DND-41 (cell line): ENCODE measurements around the gene DHX30.

Source experiments
- ATAC-seq: fragments of 200-7000 bp; cut with Tn5 transposase; 3 replicates; pipeline ENCODE4 v1.9.1; 2021; ENCODE audit warnings: low read depth; ENCODE audit not compliant: insufficient read depth
- DNase-seq: peaks from one replicate; pipeline ENCODE4 v3.0.0-alpha.2; 2020
- H2AFZ ChIP-seq: 2 replicates; pipeline ENCODE4 v1.6.0; 2012; ENCODE audit warnings: low read depth, low read length
- H3K27ac ChIP-seq: 2 replicates; pipeline ENCODE4 v1.5.1; 2012; ENCODE audit warnings: low read length, inconsistent platforms
- H3K27me3 ChIP-seq: fragments of 200-600 bp; sonication (generic); 2 replicates; pipeline ENCODE4 v1.6.0; 2012; ENCODE audit warnings: low read length, mild to moderate bottlenecking, inconsistent platforms; ENCODE audit not compliant: insufficient read depth, poor library complexity
- H3K36me3 ChIP-seq: 2 replicates; pipeline ENCODE4 v1.5.1; 2012; ENCODE audit warnings: low read length, inconsistent platforms; ENCODE audit not compliant: insufficient read depth
- H3K4me1 ChIP-seq: 2 replicates; pipeline ENCODE4 v1.5.1; 2012; ENCODE audit warnings: mild to moderate bottlenecking, low read length; ENCODE audit not compliant: insufficient read depth
- H3K4me2 ChIP-seq: 2 replicates; pipeline ENCODE4 v1.6.0; 2012; ENCODE audit warnings: mild to moderate bottlenecking, moderate library complexity, low read length, inconsistent platforms; ENCODE audit not compliant: insufficient read depth
- H3K4me3 ChIP-seq, 2 experiments: fragments of 200-600 bp in 1 of 2; shearing (Covaris generic) in 1 of 2; 2 replicates each; pipeline ENCODE4 v1.5.1; 2012 to 2016; ENCODE audit warnings: inconsistent platforms in 2 of 2, low read length in 2 of 2, mild to moderate bottlenecking in 2 of 2, low read depth in 1 of 2, moderate library complexity in 1 of 2
- H3K79me2 ChIP-seq: 2 replicates; pipeline ENCODE4 v1.6.0; 2012; ENCODE audit warnings: low read length, inconsistent platforms; ENCODE audit not compliant: insufficient read depth
- H3K9ac ChIP-seq: 2 replicates; pipeline ENCODE4 v1.6.0; 2012; ENCODE audit warnings: low read depth, mild to moderate bottlenecking, inconsistent platforms, low read length, moderate library complexity
- H3K9me3 ChIP-seq: 2 replicates; pipeline ENCODE4 v1.5.1; 2012; ENCODE audit warnings: low read length, moderate library complexity, mild to moderate bottlenecking, inconsistent platforms; ENCODE audit not compliant: insufficient read depth, severe bottlenecking
- H4K20me1 ChIP-seq: 2 replicates; pipeline ENCODE4 v1.6.0; 2012; ENCODE audit warnings: low read length; ENCODE audit not compliant: insufficient read depth
- EZH2 ChIP-seq: IDR thresholded peaks from 3 replicates; pipeline ENCODE4 v1.6.1; 2012; ENCODE audit warnings: borderline replicate concordance, low read depth, mild to moderate bottlenecking, moderate library complexity, low read length, inconsistent platforms; ENCODE audit not compliant: severe bottlenecking
- TF ChIP-seq, protein P1 (sequence below): IDR thresholded peaks from 2 replicates; pipeline ENCODE4 v1.5.1; 2012; ENCODE audit warnings: borderline replicate concordance, low read length, moderate library complexity, mild to moderate bottlenecking; ENCODE audit not compliant: poor library complexity, severe bottlenecking; ENCODE audit errors: extremely low read depth

DHX30 gene

DNA sequence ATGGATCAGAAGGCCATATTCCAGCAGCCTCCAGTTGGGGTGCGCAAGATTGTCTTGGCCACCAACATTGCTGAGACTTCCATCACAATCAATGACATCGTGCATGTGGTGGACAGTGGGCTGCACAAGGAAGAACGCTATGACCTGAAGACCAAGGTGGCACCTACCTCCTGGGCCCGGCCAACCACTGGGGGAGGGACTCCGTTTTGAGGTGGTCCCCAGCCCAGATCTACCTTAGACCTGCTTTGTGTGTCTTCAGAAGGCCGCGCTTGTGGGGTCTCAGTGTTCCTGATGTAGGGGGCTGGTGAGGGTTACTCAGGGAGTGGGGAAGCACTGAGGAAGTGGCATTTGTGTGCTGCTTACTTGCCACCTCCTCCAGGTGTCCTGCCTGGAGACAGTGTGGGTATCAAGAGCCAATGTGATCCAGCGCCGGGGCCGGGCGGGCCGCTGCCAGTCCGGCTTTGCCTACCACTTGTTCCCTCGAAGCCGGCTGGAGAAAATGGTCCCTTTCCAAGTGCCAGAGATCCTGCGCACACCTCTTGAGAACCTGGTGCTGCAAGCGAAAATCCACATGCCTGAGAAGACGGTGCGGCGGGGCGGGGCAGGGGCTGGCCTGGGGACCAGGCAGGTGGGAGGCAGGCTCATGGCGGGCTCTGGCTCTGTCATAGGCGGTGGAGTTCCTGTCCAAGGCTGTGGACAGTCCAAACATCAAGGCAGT lies 45.0 kb downstream of the DHX30 start:
- Histone ChIP-seq H3K36me3 (peaks cover 90% of the 10 kb centered on the region), H3K4me2 (no peak overlapping the region), H4K20me1 (peaks cover 24% of the 10 kb centered on the region), H3K9ac (no peak overlapping the region), H3K79me2 (no peaks in the 10 kb centered on the region), H3K27me3 (no peaks in the 10 kb centered on the region), H3K9me3 (no peaks in the 10 kb centered on the region), H3K4me1 (no peaks in the 10 kb centered on the region), H3K27ac (no peak overlapping the region), H3K4me3 (no peak overlapping the region), H2AFZ (no peak overlapping the region)
- no peak for ATAC-seq
- TF ChIP-seq, protein P1, sequence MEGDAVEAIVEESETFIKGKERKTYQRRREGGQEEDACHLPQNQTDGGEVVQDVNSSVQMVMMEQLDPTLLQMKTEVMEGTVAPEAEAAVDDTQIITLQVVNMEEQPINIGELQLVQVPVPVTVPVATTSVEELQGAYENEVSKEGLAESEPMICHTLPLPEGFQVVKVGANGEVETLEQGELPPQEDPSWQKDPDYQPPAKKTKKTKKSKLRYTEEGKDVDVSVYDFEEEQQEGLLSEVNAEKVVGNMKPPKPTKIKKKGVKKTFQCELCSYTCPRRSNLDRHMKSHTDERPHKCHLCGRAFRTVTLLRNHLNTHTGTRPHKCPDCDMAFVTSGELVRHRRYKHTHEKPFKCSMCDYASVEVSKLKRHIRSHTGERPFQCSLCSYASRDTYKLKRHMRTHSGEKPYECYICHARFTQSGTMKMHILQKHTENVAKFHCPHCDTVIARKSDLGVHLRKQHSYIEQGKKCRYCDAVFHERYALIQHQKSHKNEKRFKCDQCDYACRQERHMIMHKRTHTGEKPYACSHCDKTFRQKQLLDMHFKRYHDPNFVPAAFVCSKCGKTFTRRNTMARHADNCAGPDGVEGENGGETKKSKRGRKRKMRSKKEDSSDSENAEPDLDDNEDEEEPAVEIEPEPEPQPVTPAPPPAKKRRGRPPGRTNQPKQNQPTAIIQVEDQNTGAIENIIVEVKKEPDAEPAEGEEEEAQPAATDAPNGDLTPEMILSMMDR = no peak
- no peak for TF ChIP-seq EZH2
- no peak for DNase-seq

DNA sequence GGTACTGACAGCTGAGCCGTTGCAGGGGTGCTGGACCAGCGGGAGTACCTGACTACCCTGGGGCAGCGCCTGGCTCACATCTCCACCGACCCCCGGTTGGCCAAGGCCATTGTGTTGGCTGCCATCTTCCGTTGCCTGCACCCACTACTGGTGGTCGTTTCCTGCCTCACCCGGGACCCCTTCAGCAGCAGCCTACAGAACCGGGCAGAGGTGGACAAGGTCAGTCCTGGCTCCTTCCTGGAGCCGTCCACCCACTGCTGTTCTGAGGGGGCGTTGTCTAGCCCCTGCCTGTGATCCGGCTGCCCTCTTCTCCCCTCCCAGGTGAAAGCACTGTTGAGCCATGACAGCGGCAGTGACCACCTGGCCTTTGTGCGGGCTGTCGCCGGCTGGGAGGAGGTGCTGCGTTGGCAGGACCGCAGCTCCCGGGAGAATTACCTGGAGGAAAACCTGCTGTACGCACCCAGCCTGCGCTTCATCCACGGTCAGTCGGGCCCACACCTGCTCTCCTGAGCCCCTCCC lies 45.7 kb downstream of the DHX30 start:
- TF ChIP-seq, protein P1 = no peak
- no peak for TF ChIP-seq EZH2
- Histone ChIP-seq H3K4me1 (no peaks in the 10 kb centered on the region), H3K4me2 (no peak overlapping the region), H3K27ac (no peak overlapping the region), H2AFZ (no peak overlapping the region), H3K9ac (no peak overlapping the region), H3K79me2 (no peaks in the 10 kb centered on the region), H3K36me3 (peaks cover 86% of the 10 kb centered on the region), H3K9me3 (no peaks in the 10 kb centered on the region), H3K4me3 (no peak overlapping the region), H4K20me1 (peaks cover 19% of the 10 kb centered on the region), H3K27me3 (no peaks in the 10 kb centered on the region)
- no peak for DNase-seq
- no peak for ATAC-seq

DNA sequence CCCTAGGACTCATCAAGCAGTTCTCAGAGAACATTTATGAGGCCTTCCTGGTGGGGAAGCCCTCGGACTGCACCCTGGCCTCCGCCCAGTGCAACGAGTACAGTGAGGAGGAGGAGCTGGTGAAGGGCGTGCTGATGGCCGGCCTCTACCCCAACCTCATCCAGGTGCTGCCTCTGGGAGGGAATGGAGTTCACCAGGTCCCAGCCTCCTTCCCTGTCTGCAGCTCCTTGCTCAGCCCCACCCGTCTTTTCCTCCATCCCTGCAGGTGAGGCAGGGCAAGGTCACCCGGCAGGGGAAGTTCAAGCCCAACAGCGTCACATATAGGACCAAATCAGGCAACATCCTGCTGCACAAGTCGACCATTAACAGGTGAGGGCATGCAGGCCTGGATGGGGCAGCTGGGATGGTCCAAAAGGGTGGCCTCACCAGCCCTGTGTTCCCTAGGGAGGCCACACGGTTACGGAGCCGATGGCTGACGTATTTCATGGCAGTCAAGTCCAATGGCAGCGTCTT lies 46.3 kb downstream of the DHX30 start:
- H3K27ac ChIP-seq = no peak overlapping the region
- H3K4me1 ChIP-seq = no peaks in the 10 kb centered on the region
- H3K27me3 ChIP-seq = no peaks in the 10 kb centered on the region
- peaks cover 86% of the 10 kb centered on the region for H3K36me3 ChIP-seq
- no peak overlapping the region for H3K4me3 ChIP-seq
- peaks cover 16% of the 10 kb centered on the region for H4K20me1 ChIP-seq
- H3K79me2 ChIP-seq = no peaks in the 10 kb centered on the region
- TF ChIP-seq EZH2 = no peak
- TF ChIP-seq, protein P1 = no peak
- no peak overlapping the region for H3K9ac ChIP-seq
- H3K4me2 ChIP-seq = no peak overlapping the region
- DNase-seq = no peak
- no peaks in the 10 kb centered on the region for H3K9me3 ChIP-seq
- no peak overlapping the region for H2AFZ ChIP-seq
- no peak for ATAC-seq
